Choroid plexus epithelial cell (primary cell): ENCODE results near the gene LAMA5.

ENCODE experiments used
- DNase-seq: peaks from one replicate; pipeline ENCODE4 v3.0.0-alpha.2; 2010; ENCODE audit warnings: low read depth
- H3K4me3 ChIP-seq: 2 replicates; pipeline ENCODE4 v1.5.1; 2011; ENCODE audit warnings: low read depth, mild to moderate bottlenecking, control low read depth, low read length, moderate library complexity
- CTCF ChIP-seq: conservative IDR thresholded peaks from 2 replicates; pipeline ENCODE4 v1.5.1; 2011; ENCODE audit warnings: low read depth, mild to moderate bottlenecking, control low read depth, inconsistent platforms, low read length, moderate library complexity

LAMA5 gene

GRCh38 chr20:62259294-62259565 is 107.9 kb downstream of the LAMA5 start:
- no peak for DNase-seq
- no peak for TF ChIP-seq CTCF

More at GRCh38 chr20:62259294-62259565, 107.9 kb downstream of the LAMA5 start:
- no peak overlapping the region for H3K4me3 ChIP-seq
